Lower leg skin (tissue), 3 donors: ENCODE measurements around the gene SLC22A7.

Experiments used
- POLR2A ChIP-seq, 2 donors: fragments of 450-650 bp; IDR thresholded peaks; one replicate each; pipeline ENCODE4 v1.6.1; 2016 to 2017; ENCODE audit warnings: antibody characterized with exemption in 2 of 2, mild to moderate bottlenecking in 1 of 2, moderate library complexity in 1 of 2
- TF ChIP-seq, protein P1 (sequence below), 3 donors: fragments of 450-650 bp; IDR thresholded peaks; one replicate each; pipeline ENCODE4 v1.5.1; 2016; ENCODE audit warnings: antibody characterized with exemption in 3 of 3, mild to moderate bottlenecking in 3 of 3, moderate library complexity in 2 of 3

DNA sequence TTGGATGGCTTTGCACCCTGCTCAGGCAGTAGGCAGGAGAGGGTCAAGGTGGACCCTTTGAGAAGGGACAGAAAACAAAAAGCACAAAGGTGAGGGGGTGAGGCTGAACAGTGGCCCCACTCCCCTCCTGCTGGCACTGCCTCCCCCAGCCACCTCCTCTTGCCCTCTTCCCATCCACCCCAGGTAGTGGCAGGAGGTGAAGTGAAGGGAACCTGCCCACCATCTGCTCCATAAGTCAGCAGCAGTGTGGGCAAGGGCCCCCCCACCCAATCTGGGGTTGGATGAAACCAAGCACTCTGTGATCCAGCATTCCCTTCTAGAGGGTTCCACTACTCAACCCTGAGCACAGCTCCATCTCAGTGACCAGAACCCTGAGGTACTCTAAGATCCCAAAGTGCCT is 26.1 kb upstream of the SLC22A7 start:
- TF ChIP-seq POLR2A (IDR thresholded peaks at IDR 0.05): no peak
- TF ChIP-seq, protein P1, sequence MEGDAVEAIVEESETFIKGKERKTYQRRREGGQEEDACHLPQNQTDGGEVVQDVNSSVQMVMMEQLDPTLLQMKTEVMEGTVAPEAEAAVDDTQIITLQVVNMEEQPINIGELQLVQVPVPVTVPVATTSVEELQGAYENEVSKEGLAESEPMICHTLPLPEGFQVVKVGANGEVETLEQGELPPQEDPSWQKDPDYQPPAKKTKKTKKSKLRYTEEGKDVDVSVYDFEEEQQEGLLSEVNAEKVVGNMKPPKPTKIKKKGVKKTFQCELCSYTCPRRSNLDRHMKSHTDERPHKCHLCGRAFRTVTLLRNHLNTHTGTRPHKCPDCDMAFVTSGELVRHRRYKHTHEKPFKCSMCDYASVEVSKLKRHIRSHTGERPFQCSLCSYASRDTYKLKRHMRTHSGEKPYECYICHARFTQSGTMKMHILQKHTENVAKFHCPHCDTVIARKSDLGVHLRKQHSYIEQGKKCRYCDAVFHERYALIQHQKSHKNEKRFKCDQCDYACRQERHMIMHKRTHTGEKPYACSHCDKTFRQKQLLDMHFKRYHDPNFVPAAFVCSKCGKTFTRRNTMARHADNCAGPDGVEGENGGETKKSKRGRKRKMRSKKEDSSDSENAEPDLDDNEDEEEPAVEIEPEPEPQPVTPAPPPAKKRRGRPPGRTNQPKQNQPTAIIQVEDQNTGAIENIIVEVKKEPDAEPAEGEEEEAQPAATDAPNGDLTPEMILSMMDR (IDR thresholded peaks at IDR 0.05): no peak
